ENCODE results near the gene HLA-A.

Gene HLA-A

GRCh38 chr6:29964518-29964886 lies 22.2 kb downstream of the HLA-A start:
- peak overlapping the region; percentile 85 for H3K27ac ChIP-seq
- TF ChIP-seq, protein P1, sequence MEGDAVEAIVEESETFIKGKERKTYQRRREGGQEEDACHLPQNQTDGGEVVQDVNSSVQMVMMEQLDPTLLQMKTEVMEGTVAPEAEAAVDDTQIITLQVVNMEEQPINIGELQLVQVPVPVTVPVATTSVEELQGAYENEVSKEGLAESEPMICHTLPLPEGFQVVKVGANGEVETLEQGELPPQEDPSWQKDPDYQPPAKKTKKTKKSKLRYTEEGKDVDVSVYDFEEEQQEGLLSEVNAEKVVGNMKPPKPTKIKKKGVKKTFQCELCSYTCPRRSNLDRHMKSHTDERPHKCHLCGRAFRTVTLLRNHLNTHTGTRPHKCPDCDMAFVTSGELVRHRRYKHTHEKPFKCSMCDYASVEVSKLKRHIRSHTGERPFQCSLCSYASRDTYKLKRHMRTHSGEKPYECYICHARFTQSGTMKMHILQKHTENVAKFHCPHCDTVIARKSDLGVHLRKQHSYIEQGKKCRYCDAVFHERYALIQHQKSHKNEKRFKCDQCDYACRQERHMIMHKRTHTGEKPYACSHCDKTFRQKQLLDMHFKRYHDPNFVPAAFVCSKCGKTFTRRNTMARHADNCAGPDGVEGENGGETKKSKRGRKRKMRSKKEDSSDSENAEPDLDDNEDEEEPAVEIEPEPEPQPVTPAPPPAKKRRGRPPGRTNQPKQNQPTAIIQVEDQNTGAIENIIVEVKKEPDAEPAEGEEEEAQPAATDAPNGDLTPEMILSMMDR (conservative IDR thresholded peaks at IDR 0.05), result no peak

GRCh38 chr6:29964887-29965562 lies 22.7 kb downstream of the HLA-A start:
- TF ChIP-seq, protein P1 (conservative IDR thresholded peaks at IDR 0.05), result no peak
- H3K27ac ChIP-seq, result peak overlapping the region; percentile 85

- TF ChIP-seq, protein P1 (conservative IDR thresholded peaks at IDR 0.05), result peak; percentile 14; the same call in 1 of the 2 replicates
- peak overlapping the region; percentile 85 for H3K27ac ChIP-seq
Measured at GRCh38 chr6:29965563-29965872, 23.2 kb downstream of the HLA-A start.

GRCh38 chr6:29965873-29966601 lies 23.7 kb downstream of the HLA-A start:
- TF ChIP-seq, protein P1 (conservative IDR thresholded peaks at IDR 0.05), result no peak
- H3K27ac ChIP-seq, result peak overlapping the region; percentile 85

GRCh38 chr6:29967379-29968010 lies 25.2 kb downstream of the HLA-A start:
- H3K27ac ChIP-seq, result no peak overlapping the region
- TF ChIP-seq, protein P1 (conservative IDR thresholded peaks at IDR 0.05), result peak; percentile 24

DNA sequence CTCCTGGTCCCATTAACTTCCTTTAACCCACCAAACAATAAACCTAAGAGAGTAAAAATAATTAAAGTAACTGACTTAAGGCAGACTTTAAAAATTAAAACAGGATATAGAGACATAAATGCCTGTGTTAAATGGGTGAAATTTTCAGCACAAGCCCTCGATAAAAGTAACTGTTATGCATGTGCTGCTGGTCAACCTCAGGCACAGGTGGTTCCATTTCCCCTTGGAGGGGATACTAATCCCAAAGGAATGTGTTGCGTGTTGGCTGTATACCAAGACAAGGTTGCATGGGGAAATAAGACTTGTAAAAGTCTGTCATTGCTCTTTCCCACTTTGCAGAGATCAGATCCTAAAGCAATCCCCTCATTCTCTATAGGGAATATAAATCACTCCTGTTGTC lies 25.8 kb downstream of the HLA-A start:
- TF ChIP-seq, protein P1 (conservative IDR thresholded peaks at IDR 0.05), result no peak
- no peak overlapping the region for H3K27ac ChIP-seq

- H3K27ac ChIP-seq, result no peak overlapping the region
- TF ChIP-seq, protein P1 (conservative IDR thresholded peaks at IDR 0.05), result no peak
Measured at GRCh38 chr6:29968905-29969304, 26.6 kb downstream of the HLA-A start.
